ENCODE data around the gene SCGN. TPM values are rescaled to one million over a fixed set of nuclear protein-coding genes. Genes with fewer than 3 reads are reported as not detected.

SCGN gene
- total RNA-seq, 4 donors from 2014 or later, result 4.1 to 13.0 (median 9.6) TPM

DNA sequence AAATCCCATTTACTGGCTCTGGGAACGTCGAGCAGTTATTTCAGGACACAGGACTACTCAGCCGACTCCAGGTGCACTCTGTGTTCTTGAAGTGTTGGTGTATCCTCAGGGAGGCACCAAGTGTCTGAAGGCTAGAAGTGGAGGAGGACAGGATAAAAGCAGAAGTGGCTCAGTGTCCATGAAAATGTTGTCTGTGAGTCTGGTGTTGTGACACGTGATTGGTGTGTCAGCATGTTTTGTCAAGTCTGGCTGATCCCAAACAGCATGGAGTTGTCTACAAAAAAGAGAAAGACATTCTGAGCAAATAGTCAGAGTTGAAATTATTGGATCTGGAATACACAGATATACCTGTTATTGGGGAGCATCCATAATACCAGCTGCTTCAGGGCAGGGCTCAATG lies 30.3 kb downstream of the SCGN start:
- Histone ChIP-seq H3K27ac (no peak overlapping the region), H3K4me3 (no peak overlapping the region), H3K9me3 (no peaks in the 10 kb centered on the region), H3K27me3 (no peaks in the 10 kb centered on the region), H3K4me1 (no peaks in the 10 kb centered on the region), H3K36me3 (no peaks in the 10 kb centered on the region)
- no peak for DNase-seq
- TF ChIP-seq, protein P1, sequence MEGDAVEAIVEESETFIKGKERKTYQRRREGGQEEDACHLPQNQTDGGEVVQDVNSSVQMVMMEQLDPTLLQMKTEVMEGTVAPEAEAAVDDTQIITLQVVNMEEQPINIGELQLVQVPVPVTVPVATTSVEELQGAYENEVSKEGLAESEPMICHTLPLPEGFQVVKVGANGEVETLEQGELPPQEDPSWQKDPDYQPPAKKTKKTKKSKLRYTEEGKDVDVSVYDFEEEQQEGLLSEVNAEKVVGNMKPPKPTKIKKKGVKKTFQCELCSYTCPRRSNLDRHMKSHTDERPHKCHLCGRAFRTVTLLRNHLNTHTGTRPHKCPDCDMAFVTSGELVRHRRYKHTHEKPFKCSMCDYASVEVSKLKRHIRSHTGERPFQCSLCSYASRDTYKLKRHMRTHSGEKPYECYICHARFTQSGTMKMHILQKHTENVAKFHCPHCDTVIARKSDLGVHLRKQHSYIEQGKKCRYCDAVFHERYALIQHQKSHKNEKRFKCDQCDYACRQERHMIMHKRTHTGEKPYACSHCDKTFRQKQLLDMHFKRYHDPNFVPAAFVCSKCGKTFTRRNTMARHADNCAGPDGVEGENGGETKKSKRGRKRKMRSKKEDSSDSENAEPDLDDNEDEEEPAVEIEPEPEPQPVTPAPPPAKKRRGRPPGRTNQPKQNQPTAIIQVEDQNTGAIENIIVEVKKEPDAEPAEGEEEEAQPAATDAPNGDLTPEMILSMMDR (IDR thresholded peaks at IDR 0.05), result no peak
- no peak for TF ChIP-seq POLR2A (IDR thresholded peaks at IDR 0.05)

DNA sequence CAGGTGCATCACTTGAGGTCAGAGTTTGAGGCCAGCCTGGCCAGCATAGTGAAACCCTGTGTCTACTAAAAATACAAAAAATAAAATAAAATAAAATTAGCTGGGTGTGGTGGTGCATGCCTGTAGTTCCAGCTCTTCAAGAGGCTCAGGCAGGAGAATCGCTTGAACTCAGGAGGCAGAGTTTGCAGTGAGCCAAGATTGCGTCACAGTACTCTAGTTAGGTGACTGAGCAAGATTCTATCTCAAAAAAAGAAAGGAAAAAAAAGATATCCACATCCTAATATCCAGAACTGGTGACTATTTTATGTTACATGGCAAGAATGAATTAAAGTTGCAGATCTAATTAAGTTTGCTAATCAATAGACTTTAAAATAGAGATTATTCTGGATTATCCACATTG lies 32.5 kb downstream of the SCGN start:
- Histone ChIP-seq H3K27ac (no peak overlapping the region), H3K36me3 (no peaks in the 10 kb centered on the region), H3K9me3 (no peaks in the 10 kb centered on the region), H3K27me3 (no peaks in the 10 kb centered on the region), H3K4me1 (no peaks in the 10 kb centered on the region), H3K4me3 (no peak overlapping the region)
- DNase-seq, result no peak
- TF ChIP-seq POLR2A (IDR thresholded peaks at IDR 0.05), result no peak
- TF ChIP-seq, protein P1 (IDR thresholded peaks at IDR 0.05), result no peak

DNA sequence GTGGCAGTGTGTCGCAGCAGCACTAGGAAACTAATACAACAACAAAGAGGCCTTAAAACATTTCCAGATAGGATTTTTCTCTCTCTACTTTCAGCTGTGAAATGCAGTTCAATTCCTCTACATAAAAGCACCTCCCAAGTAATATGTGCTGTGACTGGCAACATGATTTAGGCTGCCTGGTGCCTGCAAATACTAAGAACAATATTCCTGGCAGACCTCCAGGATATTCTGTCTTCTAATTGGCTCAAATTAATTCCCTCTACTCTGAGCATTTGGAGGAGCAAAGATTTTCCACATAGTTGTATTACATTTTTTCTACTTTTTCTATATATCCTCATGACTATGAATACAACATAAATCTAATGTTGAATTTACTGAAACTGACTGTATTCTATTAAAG lies 33.2 kb downstream of the SCGN start:
- no peaks in the 10 kb centered on the region for H3K27me3 ChIP-seq
- no peak for TF ChIP-seq POLR2A (IDR thresholded peaks at IDR 0.05)
- TF ChIP-seq, protein P1 (IDR thresholded peaks at IDR 0.05), result no peak
- no peaks in the 10 kb centered on the region for H3K9me3 ChIP-seq
- no peak overlapping the region for H3K27ac ChIP-seq
- no peak for DNase-seq
- no peaks in the 10 kb centered on the region for H3K36me3 ChIP-seq
- no peaks in the 10 kb centered on the region for H3K4me1 ChIP-seq
- no peak overlapping the region for H3K4me3 ChIP-seq

DNA sequence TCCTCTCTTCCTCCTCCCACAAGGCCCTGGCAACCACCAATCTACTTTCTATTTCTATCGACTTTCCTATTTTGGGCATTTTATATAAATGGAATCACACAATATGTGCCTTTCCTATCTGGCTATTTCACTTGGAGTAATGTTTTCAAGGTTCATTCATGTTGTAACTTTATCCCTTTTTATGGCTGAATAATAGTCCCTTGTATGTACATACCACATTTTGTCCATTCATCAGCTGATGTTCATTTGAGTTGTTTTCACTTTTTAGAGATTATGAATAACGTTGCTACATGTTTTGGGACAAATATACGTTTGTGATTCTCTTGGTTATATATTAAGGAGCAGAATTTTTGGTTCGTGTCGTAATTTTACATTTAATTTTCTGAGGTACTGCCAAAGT lies 33.9 kb downstream of the SCGN start:
- TF ChIP-seq, protein P1 (IDR thresholded peaks at IDR 0.05), result no peak
- TF ChIP-seq POLR2A (IDR thresholded peaks at IDR 0.05), result no peak
- H3K4me3 ChIP-seq, result no peak overlapping the region
- no peak overlapping the region for H3K27ac ChIP-seq
- no peaks in the 10 kb centered on the region for H3K27me3 ChIP-seq
- no peaks in the 10 kb centered on the region for H3K9me3 ChIP-seq
- H3K36me3 ChIP-seq, result no peaks in the 10 kb centered on the region
- DNase-seq, result no peak
- no peaks in the 10 kb centered on the region for H3K4me1 ChIP-seq

DNA sequence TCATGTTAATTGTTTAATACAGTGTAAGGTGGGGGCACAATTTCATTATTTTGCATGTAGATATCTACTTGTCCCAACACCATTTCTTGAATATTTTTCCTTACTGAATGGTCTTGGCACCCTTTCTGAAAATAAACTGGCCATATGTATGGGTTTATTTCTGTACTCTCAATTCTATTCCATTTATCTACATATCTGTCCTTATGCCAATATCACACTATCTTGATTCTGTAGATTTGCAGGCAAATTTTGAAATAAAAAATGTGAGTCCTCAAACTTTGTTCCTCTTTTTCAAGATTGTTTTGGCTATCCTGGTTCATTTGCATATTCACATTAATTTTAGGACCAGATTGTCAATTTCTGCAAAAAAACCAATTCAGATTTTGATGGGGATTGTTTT lies 34.8 kb downstream of the SCGN start:
- TF ChIP-seq POLR2A (IDR thresholded peaks at IDR 0.05), result no peak
- TF ChIP-seq, protein P1 (IDR thresholded peaks at IDR 0.05), result no peak
- Histone ChIP-seq H3K36me3 (no peaks in the 10 kb centered on the region), H3K27me3 (no peaks in the 10 kb centered on the region)

DNA sequence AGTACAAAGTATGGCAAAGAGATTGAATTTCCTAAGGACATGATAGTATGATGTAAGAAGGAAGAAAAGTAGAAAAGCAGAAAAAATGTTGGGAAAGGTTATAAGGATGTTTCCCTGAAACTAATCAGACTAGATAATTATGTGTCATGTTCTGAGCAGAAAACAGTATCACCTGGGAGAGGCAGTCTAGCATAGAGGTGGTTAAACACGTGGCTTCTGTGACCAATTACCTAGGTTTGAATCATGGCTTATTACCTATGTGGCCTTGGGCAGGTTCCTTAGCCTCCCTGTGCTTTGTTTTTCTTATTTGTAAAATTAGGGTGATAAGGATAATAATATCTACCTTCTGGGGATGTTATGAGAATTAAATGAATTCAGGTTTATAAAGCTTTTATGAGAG lies 38.0 kb downstream of the SCGN start:
- DNase-seq, result no peak
- H3K27me3 ChIP-seq, result no peaks in the 10 kb centered on the region
- H3K27ac ChIP-seq, result no peak overlapping the region
- no peak overlapping the region for H3K4me3 ChIP-seq
- no peaks in the 10 kb centered on the region for H3K9me3 ChIP-seq
- TF ChIP-seq, protein P1 (IDR thresholded peaks at IDR 0.05), result no peak
- TF ChIP-seq POLR2A (IDR thresholded peaks at IDR 0.05), result no peak
- H3K36me3 ChIP-seq, result no peaks in the 10 kb centered on the region
- H3K4me1 ChIP-seq, result no peaks in the 10 kb centered on the region

More for the DNA sequence above, 34.8 kb downstream of the SCGN start:
- Histone ChIP-seq H3K27ac (no peak overlapping the region), H3K4me3 (no peak overlapping the region), H3K9me3 (no peaks in the 10 kb centered on the region), H3K4me1 (no peaks in the 10 kb centered on the region)
- no peak for DNase-seq
